HT1080 (cell line): ENCODE results near the gene SUOX. TPM values are rescaled to one million over a fixed set of nuclear protein-coding genes. Genes with fewer than 3 reads are reported as not detected.
"Not testable (repeated sequence)": the region's sequence is repeated elsewhere in the genome, so short reads cannot be mapped to it uniquely, and the experiment has no call there.

Source experiments
- DNase-seq: peaks from one replicate; pipeline ENCODE4 v3.0.0-alpha.2; 2015; ENCODE audit warnings: low read depth
- polyA plus RNA-seq, 2 experiments: library from polyadenylated mRNA; depleted of rRNA; stranded (reverse); fragments of >200 nt; gene quantifications; 2 replicates each; pipeline ENCODE4 v1.2.3, GENCODE V29; 2015
- total RNA-seq: library from RNA; depleted of rRNA; stranded (reverse); fragments of >200 nt; shearing (Covaris generic); gene quantifications from 2 replicates; pipeline ENCODE4 v1.2.3, GENCODE V29; 2014; rRNA removed

The SUOX gene
- 15.7 and 15.9 TPM in 2 replicates for total RNA-seq
- polyA plus RNA-seq (2015; cell fraction: cytosol; rRNA removed), result 10.5 and 10.9 TPM in 2 replicates
- 19.3 and 24.7 TPM in 2 replicates for polyA plus RNA-seq (2015; cell fraction: nucleus; rRNA removed)

GRCh38 chr12:55996715-55997534 lies at the start of gene SUOX:
Gene SUOX (plus strand): TSS chr12:55997276. CDS start chr12:56002222, 4,946 bp downstream.
- peak; percentile 97 for DNase-seq

GRCh38 chr12:55955344-55955743 lies 41.7 kb upstream of the SUOX start:
- no peak for DNase-seq

GRCh38 chr12:55955800-55956508 lies 41.1 kb upstream of the SUOX start:
- DNase-seq, result peak; percentile 80

- DNase-seq, result no peak
Measured at GRCh38 chr12:55957106-55957859, 39.8 kb upstream of the SUOX start.

- no peak for DNase-seq
Measured at GRCh38 chr12:55963760-55964159, 33.3 kb upstream of the SUOX start.

GRCh38 chr12:55965240-55965639 lies 31.8 kb upstream of the SUOX start:
- DNase-seq, result no peak

GRCh38 chr12:55965941-55966407 lies 31.1 kb upstream of the SUOX start, which contains the start of gene PMEL:
Gene PMEL (minus strand): TSS chr12:55966042. CDS start chr12:55966011, 31 bp downstream.
- no peak for DNase-seq

- DNase-seq, result peak; percentile 79
Measured at GRCh38 chr12:55966408-55967281, 30.4 kb upstream of the SUOX start, which contains the start of gene CDK2. Gene CDK2 (plus strand): TSS chr12:55966830. CDS start chr12:55967009, 179 bp downstream.

- no peak for DNase-seq
Measured at GRCh38 chr12:55969356-55969755, 27.7 kb upstream of the SUOX start.

GRCh38 chr12:55970775-55971174 lies 26.3 kb upstream of the SUOX start:
- DNase-seq, result peak; percentile 81

GRCh38 chr12:55972042-55972441 lies 25.0 kb upstream of the SUOX start:
- peak; percentile 83 for DNase-seq

GRCh38 chr12:55972456-55972855 lies 24.6 kb upstream of the SUOX start:
- no peak for DNase-seq

GRCh38 chr12:55972911-55973598 lies 24.0 kb upstream of the SUOX start:
- no peak for DNase-seq

GRCh38 chr12:55973599-55974307 lies 23.3 kb upstream of the SUOX start, which contains the start of gene RAB5B:
Gene RAB5B (plus strand): TSS chr12:55974078. CDS start chr12:55986961, 12,883 bp downstream.
- DNase-seq, result peak; percentile 100

- DNase-seq, result no peak
Measured at GRCh38 chr12:55974308-55974730, 22.8 kb upstream of the SUOX start.

- no peak for DNase-seq
Measured at GRCh38 chr12:55978393-55978792, 18.7 kb upstream of the SUOX start.

- no peak for DNase-seq
Measured at GRCh38 chr12:55979069-55979468, 18.0 kb upstream of the SUOX start.

GRCh38 chr12:55981882-55982281 lies 15.2 kb upstream of the SUOX start:
- DNase-seq, result not testable (repeated sequence)
